CD4-positive, alpha-beta memory T cell (primary cell): Measurements from ENCODE around the gene EOGT. TPM values are rescaled to one million over a fixed set of nuclear protein-coding genes. Genes with fewer than 3 reads are reported as not detected.
A peak's percentile ranks its signal among the peaks of the same experiment; 100 is the strongest.

Source experiments
- CTCF ChIA-PET: fragments of 350-600 bp; sonication (Branson Sonifier 250); formaldehyde crosslinking; loops from one replicate; lab custom pipeline; 2021; ENCODE audit warnings: inconsistent platforms; ENCODE audit not compliant: partially characterized antibody; lab: Charles Lee
- POLR2A ChIA-PET: fragments of 350-600 bp; sonication (Branson Sonifier 250); formaldehyde crosslinking; loops from one replicate; lab custom pipeline; 2021; ENCODE audit not compliant: partially characterized antibody; lab: Charles Lee
- DNase-seq, 5 donors: peaks; one replicate each; pipeline versions ENCODE4 v3.0.0 to v3.0.0-alpha.2; 2020 to 2022; ENCODE audit warnings: mixed read lengths in 1 of 5
- H3K27ac ChIP-seq: one replicate; pipeline ENCODE4 v1.7.0; 2013; ENCODE audit warnings: low read depth, low read length
- H3K27me3 ChIP-seq: 2 replicates; pipeline ENCODE4 v1.7.0; 2013; ENCODE audit warnings: mild to moderate bottlenecking, low read length, moderate library complexity; ENCODE audit not compliant: insufficient read depth
- H3K36me3 ChIP-seq: 2 replicates; pipeline ENCODE4 v1.7.0; 2013; ENCODE audit warnings: mild to moderate bottlenecking, low read length, moderate library complexity; ENCODE audit not compliant: insufficient read depth
- H3K4me1 ChIP-seq: 2 replicates; pipeline ENCODE4 v1.7.0; 2013; ENCODE audit warnings: mild to moderate bottlenecking, low read length, moderate library complexity; ENCODE audit not compliant: insufficient read depth
- H3K4me3 ChIP-seq, 2 donors: one replicate each; pipeline ENCODE4 v1.7.0; 2013; ENCODE audit warnings: low read length in 2 of 2, mild to moderate bottlenecking in 1 of 2
- H3K9me3 ChIP-seq, 2 donors: one replicate each; pipeline ENCODE4 v1.7.0; 2013; ENCODE audit warnings: low read length in 2 of 2, control low read depth in 1 of 2; ENCODE audit not compliant: control insufficient read depth in 1 of 2
- H3K27ac Mint-ChIP-seq, 7 donors: one replicate each; pipeline ENCODE4 v1.8.0; 2020 to 2021; ENCODE audit warnings: mixed read lengths in 7 of 7, mild to moderate bottlenecking in 6 of 7, inconsistent platforms in 3 of 7, moderate library complexity in 3 of 7
- H3K27me3 Mint-ChIP-seq, 2 donors: one replicate each; pipeline ENCODE4 v1.8.0; 2020 to 2021; ENCODE audit warnings: mixed read lengths in 2 of 2
- H3K36me3 Mint-ChIP-seq, 2 donors: one replicate each; pipeline ENCODE4 v1.8.0; 2020 to 2021; ENCODE audit warnings: mixed read lengths in 2 of 2, inconsistent platforms in 1 of 2, mild to moderate bottlenecking in 1 of 2
- H3K4me1 Mint-ChIP-seq, 4 donors: one replicate each; pipeline ENCODE4 v1.8.0; 2020 to 2021; ENCODE audit warnings: mixed read lengths in 4 of 4, mild to moderate bottlenecking in 1 of 4
- H3K4me3 Mint-ChIP-seq, 8 donors: one replicate each; pipeline ENCODE4 v1.8.0; 2020 to 2021; ENCODE audit warnings: mixed read lengths in 8 of 8, mild to moderate bottlenecking in 7 of 8, moderate library complexity in 6 of 8, inconsistent platforms in 3 of 8
- H3K9me3 Mint-ChIP-seq, 8 donors: one replicate each; pipeline ENCODE4 v1.8.0; 2020 to 2021; ENCODE audit warnings: mixed read lengths in 8 of 8, mild to moderate bottlenecking in 5 of 8, inconsistent platforms in 3 of 8, moderate library complexity in 1 of 8
- intact Hi-C: fragments of 100-400 bp; cut with micrococcal nuclease; formaldehyde crosslinking; loops from one replicate; pipeline ENCODE4 v1.15.1; 2023
- polyA plus RNA-seq, 2 donors: library from polyadenylated mRNA; unstranded; fragments of 300-500 nt; fragmentation: Illumina TruSeq; gene quantifications; one replicate each; pipeline ENCODE4 v1.2.3, GENCODE V29; 2021
- total RNA-seq, 2 experiments: library from RNA; stranded (reverse); gene quantifications; one replicate each; pipeline ENCODE4 v1.2.3, GENCODE V29; 2021

Gene EOGT
- total RNA-seq (10 to 100 TPM; 26.7 to 28.6 TPM), polyA plus RNA-seq (1 to 10 TPM; 8.2 to 9.2 TPM)

DNA sequence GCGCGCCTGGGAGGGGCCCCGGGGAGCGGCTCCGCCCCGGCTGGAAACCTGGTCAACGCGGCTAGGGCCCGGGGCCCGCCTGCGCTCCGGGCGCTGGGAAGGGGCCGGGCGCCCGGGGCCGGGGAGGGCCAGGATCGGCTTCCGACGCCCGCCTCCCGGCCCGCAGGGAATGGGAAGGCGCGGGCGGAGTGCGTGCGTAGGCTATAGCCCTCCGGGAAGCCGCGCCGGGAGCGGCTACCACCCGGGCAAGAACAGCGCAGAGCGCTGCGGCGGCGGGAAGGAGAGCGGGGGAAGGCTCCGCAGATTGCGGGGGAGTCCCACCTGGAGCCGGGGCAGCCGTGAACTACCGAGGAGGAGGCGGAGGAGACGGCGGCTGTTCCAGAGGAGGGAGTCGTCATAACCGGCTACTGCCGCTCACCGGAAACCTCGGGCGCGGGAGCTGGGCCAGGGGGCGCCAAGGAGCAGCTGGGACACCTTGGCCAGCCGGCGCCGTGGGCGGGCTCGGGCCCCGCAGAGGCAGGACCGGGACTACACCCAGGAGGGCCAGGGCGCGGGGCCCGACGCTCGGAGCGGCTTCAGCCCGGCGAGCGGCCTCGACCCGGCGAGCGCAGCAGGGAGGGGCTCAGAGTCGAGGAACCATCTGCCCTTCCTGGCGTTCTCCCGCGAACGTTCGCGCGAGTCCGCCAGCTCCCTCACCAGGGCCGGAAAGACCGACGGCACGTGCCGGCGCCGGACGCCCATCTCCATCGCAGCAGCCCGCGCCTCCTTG is at the start of gene EOGT:
TSS of gene EOGT (minus strand) at position 432 of the 769 bp plus-strand sequence. CDS start 3,838 bp downstream, outside the sequence.
- Mint-ChIP-seq H3K4me3 (peak within 1 kb of the TSS; percentile 87 to 98 (median 92)), H3K27ac (peak within 1 kb of the TSS; percentile 73 to 97 (median 90)), H3K4me1 (peaks cover 16 to 43% (median 29%) of the 10 kb centered on the region in 4 donors), H3K36me3 (peaks cover 0 to 11% of the 10 kb centered on the region in 2 donors), H3K9me3 (peaks cover 0 to 2% (median 0%) of the 10 kb centered on the region in 8 donors), H3K27me3 (no peaks in the 10 kb centered on the region)
- ChIA-PET POLR2A (interaction anchor here (0.8 to 1.7 kb wide), 14 partner anchors 8 to 186 kb away, joined by 3 to 13 read pairs (median 4); partner anchors contain the start of gene ARL6IP5), CTCF (interaction anchor here (0.9 to 2.0 kb wide), 6 partner anchors 12 to 329 kb away, joined by 3 to 10 read pairs (median 3); partner anchors contain the start of genes LMOD3 and TMF1)
- peak; percentile 68 to 84 (median 72) for DNase-seq
- Histone ChIP-seq H3K4me3 (peak within 1 kb of the TSS; percentile 46 to 64), H3K27me3 (no peaks in the 10 kb centered on the region), H3K27ac (peak within 1 kb of the TSS; percentile 63), H3K9me3 (no peaks in the 10 kb centered on the region), H3K4me1 (peaks cover 26% of the 10 kb centered on the region), H3K36me3 (peaks cover 5% of the 10 kb centered on the region)
- intact Hi-C loops, result loop anchor here (1.0 to 2.0 kb wide), 2 partner anchors 39 to 71 kb away; partner anchors contain the start of genes ARL6IP5 and TMF1

DNA sequence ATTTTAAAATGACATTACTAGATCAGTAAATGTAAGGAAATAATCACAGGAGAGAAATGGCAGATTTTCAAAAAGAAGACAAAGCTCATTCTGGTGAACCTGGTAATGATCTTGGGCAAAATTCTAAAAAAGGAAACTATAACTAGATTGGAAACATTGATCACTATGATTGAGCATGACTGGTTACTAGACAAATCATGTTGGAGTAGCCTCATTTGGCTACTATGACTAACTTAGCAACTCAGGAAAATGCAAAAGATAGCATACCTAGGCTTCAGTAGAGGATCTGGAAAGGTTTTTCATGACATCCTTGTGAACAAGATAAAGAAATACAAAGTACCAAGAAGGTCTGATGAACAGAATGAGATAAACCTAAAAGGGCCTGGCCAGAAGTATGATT is 46.2 kb upstream of the EOGT start:
- Mint-ChIP-seq H3K27me3 (no peaks in the 10 kb centered on the region), H3K9me3 (peaks cover 0 to 4% (median 0%) of the 10 kb centered on the region in 8 donors), H3K4me1 (peaks cover 30 to 62% (median 39%) of the 10 kb centered on the region in 4 donors), H3K27ac (peak overlapping the region; percentile 48 to 96 (median 89)), H3K4me3 (peak overlapping the region in 1 of 8 donors; percentile 1), H3K36me3 (peaks cover 44 to 58% of the 10 kb centered on the region in 2 donors)
- H3K36me3 ChIP-seq, result peaks cover 28% of the 10 kb centered on the region
- no peak overlapping the region for H3K4me3 ChIP-seq
- peak overlapping the region; percentile 17 for H3K27ac ChIP-seq
- intact Hi-C loops, result no loop called here
- H3K9me3 ChIP-seq, result no peaks in the 10 kb centered on the region
- no peak for DNase-seq
- ChIA-PET CTCF (interaction anchor here (1.4 to 2.1 kb wide), 2 partner anchors 19 to 247 kb away, joined by 4 read pairs; no protein-coding TSS in a partner anchor), POLR2A (interaction anchor here (1.2 to 10.3 kb wide), 5 partner anchors 8 to 40 kb away, joined by 3 to 208 read pairs (median 8); partner anchors contain the start of genes ARL6IP5, TMF1 and UBA3)
- H3K4me1 ChIP-seq, result peaks cover 45% of the 10 kb centered on the region
- no peaks in the 10 kb centered on the region for H3K27me3 ChIP-seq

DNA sequence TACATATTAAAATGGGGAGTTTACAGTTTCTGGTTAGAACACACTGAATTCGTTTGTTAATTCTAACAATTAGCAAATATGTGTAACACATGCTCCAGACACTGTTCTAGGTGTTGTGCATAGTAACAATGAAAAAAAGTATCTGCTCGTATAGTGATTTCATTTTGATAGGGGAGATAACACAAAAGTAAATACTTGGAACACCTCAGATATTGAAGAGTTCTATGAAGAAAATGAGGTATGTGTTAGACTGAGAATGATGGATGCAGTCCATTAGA is 45.4 kb upstream of the EOGT start:
- H3K36me3 ChIP-seq, result peaks cover 29% of the 10 kb centered on the region
- H3K36me3 Mint-ChIP-seq, result peaks cover 44 to 58% of the 10 kb centered on the region in 2 donors
- H3K4me3 Mint-ChIP-seq, result peak overlapping the region in 6 of 8 donors; percentile 44 to 75 (median 68)

DNA sequence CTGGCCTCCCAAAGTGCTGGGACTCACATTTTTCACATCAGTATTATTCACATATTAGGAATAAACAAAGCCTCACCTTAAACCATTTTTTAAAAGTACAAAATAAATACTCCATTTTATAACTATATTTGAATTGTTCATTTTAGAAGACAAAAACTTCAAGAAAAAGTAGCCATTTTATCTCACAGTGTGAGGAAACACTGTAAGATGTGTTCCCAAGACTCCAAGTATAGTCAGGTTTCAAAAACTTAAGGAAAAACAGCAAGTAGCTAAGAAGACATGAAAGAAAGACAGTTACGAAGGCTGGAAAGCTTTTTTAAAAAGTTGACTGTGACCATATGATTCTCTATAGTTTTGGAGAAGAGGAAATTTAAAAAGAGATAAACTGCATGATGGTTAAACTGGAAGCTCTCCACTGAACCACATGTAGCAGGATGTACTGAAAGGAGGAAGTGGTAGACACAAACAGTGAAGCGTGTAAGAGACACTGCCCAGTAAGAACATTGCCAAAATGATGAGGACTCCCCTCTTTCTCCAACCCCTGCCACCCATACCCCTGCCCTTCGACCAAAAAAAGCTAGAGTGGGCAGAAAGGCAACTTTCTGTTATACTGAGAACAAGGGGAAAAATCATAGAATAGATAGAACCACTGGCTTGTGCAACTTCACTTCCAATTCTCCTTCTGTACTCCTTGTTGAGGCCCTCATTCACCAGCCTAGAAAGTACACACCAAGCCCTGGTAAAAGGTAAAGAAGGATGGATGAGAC is 44.9 kb upstream of the EOGT start:
- peak in 4 of 5 donors; percentile 33 to 55 (median 45) for DNase-seq
- H3K9me3 ChIP-seq, result no peaks in the 10 kb centered on the region
- Mint-ChIP-seq H3K4me1 (peaks cover 19 to 48% (median 28%) of the 10 kb centered on the region in 4 donors), H3K4me3 (peak overlapping the region in 7 of 8 donors; percentile 27 to 75 (median 65)), H3K27ac (peak overlapping the region; percentile 83 to 96 (median 89)), H3K9me3 (peaks cover 0 to 4% (median 0%) of the 10 kb centered on the region in 8 donors), H3K27me3 (no peaks in the 10 kb centered on the region), H3K36me3 (peaks cover 41 to 55% of the 10 kb centered on the region in 2 donors)
- peaks cover 32% of the 10 kb centered on the region for H3K4me1 ChIP-seq
- no peaks in the 10 kb centered on the region for H3K27me3 ChIP-seq
- H3K27ac ChIP-seq, result peak overlapping the region; percentile 17
- ChIA-PET POLR2A (interaction anchor here (0.7 to 10.3 kb wide), 3 partner anchors 20 to 35 kb away, joined by 3 to 208 read pairs (median 46); partner anchors contain the start of genes ARL6IP5 and UBA3), CTCF (interaction anchor here (0.9 to 1.9 kb wide), 5 partner anchors 12 to 61 kb away, joined by 3 to 5 read pairs (median 4); no protein-coding TSS in a partner anchor)
- intact Hi-C loops, result no loop called here
- no peak overlapping the region for H3K4me3 ChIP-seq
- peaks cover 29% of the 10 kb centered on the region for H3K36me3 ChIP-seq

More for the DNA sequence above, 45.4 kb upstream of the EOGT start:
- peaks cover 0 to 4% (median 0%) of the 10 kb centered on the region in 8 donors for H3K9me3 Mint-ChIP-seq
- ChIA-PET POLR2A (interaction anchor here (0.7 to 10.3 kb wide), 3 partner anchors 20 to 35 kb away, joined by 3 to 208 read pairs (median 46); partner anchors contain the start of genes ARL6IP5 and UBA3), CTCF (interaction anchor here (0.9 to 2.1 kb wide), 4 partner anchors 11 to 33 kb away, joined by 3 to 5 read pairs (median 4); no protein-coding TSS in a partner anchor)
- Histone ChIP-seq H3K27ac (peak overlapping the region; percentile 17), H3K4me3 (no peak overlapping the region), H3K4me1 (peaks cover 37% of the 10 kb centered on the region), H3K9me3 (no peaks in the 10 kb centered on the region), H3K27me3 (no peaks in the 10 kb centered on the region)
- H3K27me3 Mint-ChIP-seq, result no peaks in the 10 kb centered on the region
- peaks cover 24 to 54% (median 33%) of the 10 kb centered on the region in 4 donors for H3K4me1 Mint-ChIP-seq
- peak overlapping the region; percentile 83 to 96 (median 89) for H3K27ac Mint-ChIP-seq
- intact Hi-C loops, result no loop called here
- no peak for DNase-seq

DNA sequence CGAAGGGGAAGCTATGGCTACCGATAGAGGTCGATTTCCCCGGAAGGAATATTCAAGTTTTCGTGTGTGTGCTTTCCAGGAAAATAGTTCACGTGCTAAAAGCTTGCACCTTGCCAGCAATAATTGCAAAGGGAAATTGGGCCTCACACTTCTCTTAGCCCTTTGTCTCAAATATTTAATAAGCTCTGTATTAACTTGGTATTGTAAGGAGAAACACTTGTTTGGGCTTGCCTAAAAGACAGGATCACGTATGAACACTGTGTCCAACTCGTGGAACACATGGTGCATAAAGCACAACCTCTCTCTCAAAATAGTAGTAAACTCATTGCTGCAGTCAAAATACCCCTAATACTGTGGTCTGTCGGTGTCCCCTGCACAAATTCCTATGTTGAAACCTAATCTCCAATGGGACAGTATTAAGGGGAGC is 39.0 kb upstream of the EOGT start:
- H3K27me3 ChIP-seq, result no peaks in the 10 kb centered on the region
- peak overlapping the region; percentile 96 for H3K27ac ChIP-seq
- H3K9me3 ChIP-seq, result no peaks in the 10 kb centered on the region
- peaks cover 45% of the 10 kb centered on the region for H3K4me1 ChIP-seq
- intact Hi-C loops, result loop anchor here (1.0 to 2.0 kb wide), 4 partner anchors 28 to 146 kb away; partner anchors contain the start of genes ARL6IP5, EOGT and UBA3
- H3K36me3 ChIP-seq, result peaks cover 21% of the 10 kb centered on the region
- Mint-ChIP-seq H3K4me1 (peaks cover 28 to 64% (median 39%) of the 10 kb centered on the region in 4 donors), H3K4me3 (peak overlapping the region; percentile 94 to 99 (median 98)), H3K36me3 (peaks cover 18 to 51% of the 10 kb centered on the region in 2 donors), H3K27ac (peak overlapping the region; percentile 97 to 100 (median 99)), H3K9me3 (peaks cover 0 to 2% (median 0%) of the 10 kb centered on the region in 8 donors), H3K27me3 (no peaks in the 10 kb centered on the region)
- CTCF ChIA-PET, result interaction anchor here (1.0 to 6.0 kb wide), 6 partner anchors 21 to 42 kb away, joined by 3 to 33 read pairs (median 4); partner anchors contain the start of genes ARL6IP5 and EOGT
- no peak for DNase-seq
- POLR2A ChIA-PET, result interaction anchor here (0.6 to 6.8 kb wide), 14 partner anchors 8 to 147 kb away, joined by 3 to 287 read pairs (median 6); partner anchors contain the start of genes ARL6IP5 and UBA3
- H3K4me3 ChIP-seq, result peak overlapping the region; percentile 82 to 98
